IPS-15b (cell line): ENCODE data around the gene AARSD1.
"Not testable (repeated sequence)": the region's sequence is repeated elsewhere in the genome, so short reads cannot be mapped to it uniquely, and the experiment has no call there.

Source experiments
- H3K27me3 ChIP-seq: one replicate; pipeline ENCODE4 v1.6.1; 2013; ENCODE audit warnings: low read length; ENCODE audit not compliant: control insufficient read depth, insufficient read depth
- H3K36me3 ChIP-seq: one replicate; pipeline ENCODE4 v1.6.1; 2013; ENCODE audit warnings: low read length; ENCODE audit not compliant: control insufficient read depth, insufficient read depth
- H3K4me1 ChIP-seq: one replicate; pipeline ENCODE4 v1.6.1; 2013; ENCODE audit warnings: mild to moderate bottlenecking, low read length; ENCODE audit not compliant: control insufficient read depth, insufficient read depth
- H3K4me3 ChIP-seq: one replicate; pipeline ENCODE4 v1.5.1; 2013; ENCODE audit warnings: low read depth, low read length
- H3K9ac ChIP-seq: one replicate; pipeline ENCODE4 v1.6.1; 2013; ENCODE audit warnings: low read depth, mild to moderate bottlenecking, low read length
- H3K9me3 ChIP-seq: one replicate; pipeline ENCODE4 v1.6.1; 2013; ENCODE audit warnings: mild to moderate bottlenecking, low read length; ENCODE audit not compliant: control insufficient read depth, insufficient read depth

The AARSD1 gene

GRCh38 chr17:42964161-42964932 lies at the start of gene AARSD1:
Gene AARSD1, minus strand, starts transcription at chr17:42964454. Its CDS starts 14 bp downstream, at chr17:42964440.
- peaks cover 16% of the 10 kb centered on the region for H3K36me3 ChIP-seq
- no peaks in the 10 kb centered on the region for H3K9me3 ChIP-seq
- peak within 1 kb of the TSS; percentile 88 for H3K4me3 ChIP-seq
- peak within 1 kb of the TSS; percentile 81 for H3K9ac ChIP-seq
- H3K27me3 ChIP-seq, result no peaks in the 10 kb centered on the region
- no peaks in the 10 kb centered on the region for H3K4me1 ChIP-seq

- Histone ChIP-seq H3K36me3 (peaks cover 26% of the 10 kb centered on the region), H3K4me1 (no peaks in the 10 kb centered on the region), H3K9ac (no peak overlapping the region), H3K27me3 (no peaks in the 10 kb centered on the region), H3K9me3 (no peaks in the 10 kb centered on the region), H3K4me3 (no peak overlapping the region)
Measured at GRCh38 chr17:43013296-43013695, 49.0 kb upstream of the AARSD1 start.

- no peak overlapping the region for H3K9ac ChIP-seq
Measured at GRCh38 chr17:43011728-43012472, 47.6 kb upstream of the AARSD1 start.

GRCh38 chr17:43010667-43011308 lies 46.5 kb upstream of the AARSD1 start:
- Histone ChIP-seq H3K9me3 (no peaks in the 10 kb centered on the region), H3K9ac (no peak overlapping the region), H3K36me3 (peaks cover 10% of the 10 kb centered on the region), H3K27me3 (no peaks in the 10 kb centered on the region), H3K4me3 (no peak overlapping the region), H3K4me1 (peaks cover 4% of the 10 kb centered on the region)

More at GRCh38 chr17:43011728-43012472, 47.6 kb upstream of the AARSD1 start:
- no peak overlapping the region for H3K4me3 ChIP-seq
- peaks cover 18% of the 10 kb centered on the region for H3K36me3 ChIP-seq
- H3K9me3 ChIP-seq, result no peaks in the 10 kb centered on the region
- H3K27me3 ChIP-seq, result no peaks in the 10 kb centered on the region
- peaks cover 2% of the 10 kb centered on the region for H3K4me1 ChIP-seq

- H3K9me3 ChIP-seq, result no peaks in the 10 kb centered on the region
- no peaks in the 10 kb centered on the region for H3K27me3 ChIP-seq
- H3K36me3 ChIP-seq, result peaks cover 18% of the 10 kb centered on the region
- peak within 1 kb of the TSS; percentile 68 for H3K4me3 ChIP-seq
- peak within 1 kb of the TSS; percentile 96 for H3K9ac ChIP-seq
- peaks cover 4% of the 10 kb centered on the region for H3K4me1 ChIP-seq
Measured at GRCh38 chr17:43006639-43007551, 42.6 kb upstream of the AARSD1 start, which contains the start of gene IFI35. Gene IFI35, plus strand, starts transcription at chr17:43006784. Its CDS starts 164 bp downstream, at chr17:43006948.

- no peak overlapping the region for H3K9ac ChIP-seq
- H3K4me1 ChIP-seq, result peaks cover 9% of the 10 kb centered on the region
- H3K36me3 ChIP-seq, result peaks cover 44% of the 10 kb centered on the region
- H3K4me3 ChIP-seq, result no peak overlapping the region
- H3K9me3 ChIP-seq, result no peaks in the 10 kb centered on the region
- H3K27me3 ChIP-seq, result no peaks in the 10 kb centered on the region
Measured at GRCh38 chr17:43003542-43004172, 39.4 kb upstream of the AARSD1 start.

GRCh38 chr17:43000894-43001293 lies 36.6 kb upstream of the AARSD1 start:
- peaks cover 44% of the 10 kb centered on the region for H3K36me3 ChIP-seq
- H3K9me3 ChIP-seq, H3K27me3 ChIP-seq, H3K4me3 ChIP-seq, H3K9ac ChIP-seq: not testable (repeated sequence)
- H3K4me1 ChIP-seq, result peaks cover 10% of the 10 kb centered on the region

- Histone ChIP-seq H3K36me3 (peaks cover 44% of the 10 kb centered on the region), H3K9ac (peak overlapping the region; percentile 100), H3K27me3 (no peaks in the 10 kb centered on the region), H3K4me3 (peak overlapping the region; percentile 97), H3K9me3 (no peaks in the 10 kb centered on the region), H3K4me1 (peaks cover 10% of the 10 kb centered on the region)
Measured at GRCh38 chr17:42999003-42999525, 34.8 kb upstream of the AARSD1 start.

GRCh38 chr17:42997984-42998938 lies 34.0 kb upstream of the AARSD1 start, which contains the start of gene RPL27:
Gene RPL27, plus strand, starts transcription at chr17:42998419. Its CDS starts 332 bp downstream, at chr17:42998751.
- Histone ChIP-seq H3K36me3 (peaks cover 38% of the 10 kb centered on the region), H3K9me3 (no peaks in the 10 kb centered on the region), H3K4me1 (peaks cover 10% of the 10 kb centered on the region), H3K4me3 (peak within 1 kb of the TSS; percentile 97), H3K27me3 (no peaks in the 10 kb centered on the region), H3K9ac (peak within 1 kb of the TSS; percentile 100)
